Measurements from ENCODE around the gene SRPX2. TPM values are rescaled to one million over a fixed set of nuclear protein-coding genes. Genes with fewer than 3 reads are reported as not detected.

The SRPX2 gene
- total and polyA plus RNA-seq, 2 of the 13 experiments (the other 11 are each of a cell fraction or from before 2014, with no cell fraction given) = 1.5 to 6.7 TPM

GRCh38 chrX:100649550-100650356 lies 5.8 kb downstream of the SRPX2 start (continued):
- TF ChIP-seq ZNF687 (CRISPR knock-in tag; IDR thresholded peaks at IDR 0.05) (peak; percentile 55), ZNF33A (CRISPR knock-in tag; IDR thresholded peaks at IDR 0.05; ENCODE audit: borderline replicate concordance) (no peak), REST (IDR thresholded peaks at IDR 0.05; ENCODE audit: borderline replicate concordance in 1 of 2, low read depth in 1 of 2, low read length in 2 of 2) (0 out of 4 replicates have a peak, but pooled peaks of 1 of the 2 experiments have one; percentile 11), CEBPG (CRISPR knock-in tag; IDR thresholded peaks at IDR 0.05) (peak; percentile 85), ZNF331 (CRISPR knock-in tag; IDR thresholded peaks at IDR 0.05) (peak; percentile 65), ZNF382 (CRISPR knock-in tag; IDR thresholded peaks at IDR 0.05; ENCODE audit: borderline replicate concordance) (no peak), RFXANK (CRISPR knock-in tag; IDR thresholded peaks at IDR 0.05) (no peak), TEAD3 (CRISPR knock-in tag; optimal IDR thresholded peaks at IDR 0.05; ENCODE audit: borderline replicate concordance) (peak; percentile 8), JDP2 (CRISPR knock-in tag; IDR thresholded peaks at IDR 0.05; ENCODE audit: borderline replicate concordance) (no peak), ZBTB42 (CRISPR knock-in tag; IDR thresholded peaks at IDR 0.05) (no peak), NFAT5 (CRISPR knock-in tag; IDR thresholded peaks at IDR 0.05) (no peak), U2AF1 (optimal IDR thresholded peaks at IDR 0.05; ENCODE audit: low read depth, low read length) (no peak), ZSCAN9 (CRISPR knock-in tag; IDR thresholded peaks at IDR 0.05; ENCODE audit: borderline replicate concordance) (no peak), HNF4A (CRISPR knock-in tag; IDR thresholded peaks at IDR 0.05) (peak; percentile 63), KAT7 (CRISPR knock-in tag; IDR thresholded peaks at IDR 0.05; ENCODE audit: borderline replicate concordance) (no peak), YY1 (IDR thresholded peaks at IDR 0.05; ENCODE audit: insufficient read depth, insufficient replicate concordance, low read depth, low read length) (no peak)
